Pancreas (tissue), 10 donors: ENCODE measurements around the gene MAP4K1. TPM values are rescaled to one million over a fixed set of nuclear protein-coding genes. Genes with fewer than 3 reads are reported as not detected.
A peak's percentile ranks its signal among the peaks of the same experiment; 100 is the strongest.

ENCODE experiments used
- ATAC-seq, 4 donors: fragments of 200-7000 bp; cut with Tn5 transposase; one replicate each; pipeline versions ENCODE4 v1.8.0 to v1.9.1; 2020; ENCODE audit warnings: mild to moderate bottlenecking in 4 of 4, moderate library complexity in 4 of 4
- DNase-seq, 6 donors: peaks; one replicate each; pipeline ENCODE4 v3.0.0-alpha.2; 2020
- FAIRE-seq: peaks from 2 replicates; lab custom pipeline; 2012; peaks lifted over from hg19 to GRCh38; lab: Jason Lieb, UNC
- H3K27ac ChIP-seq, 4 donors: fragments of 200-600 bp; sonication (generic); 1 replicate in 3 of 4; 2 replicates in 1 of 4; pipeline versions ENCODE4 v1.5.0 to v1.8.0; 2020
- H3K27me3 ChIP-seq, 4 donors: fragments of 200-600 bp; one replicate each; pipeline ENCODE4 v1.8.0; 2021
- H3K36me3 ChIP-seq, 3 donors: fragments of 200-600 bp; sonication (generic) in 1 of 3; one replicate each; pipeline versions ENCODE4 v1.5.0 to v1.8.0; 2020 to 2021
- H3K4me1 ChIP-seq, 3 donors: fragments of 200-600 bp; one replicate each; pipeline ENCODE4 v1.8.0; 2021
- H3K4me3 ChIP-seq, 4 donors: fragments of 200-600 bp; sonication (generic) in 2 of 4; one replicate each; pipeline versions ENCODE4 v1.5.0 to v1.8.0; 2020 to 2021
- H3K9me3 ChIP-seq, 4 donors: fragments of 200-600 bp; one replicate each; pipeline ENCODE4 v1.8.0; 2021
- CTCF ChIP-seq, 4 donors: fragments of 200-600 bp; sonication (generic) in 3 of 4; IDR thresholded peaks; one replicate each; pipeline versions ENCODE4 v1.5.0 to v1.8.0; 2021; ENCODE audit warnings: antibody characterized with exemption in 4 of 4
- WGBS, 2 donors: extraction: QIAGEN DNeasy Blood & Tissue Kit; methylation state at CpG; one replicate each; pipeline ENCODE4 v1.1.7; 2013; 5-methylcytosine and 5-hydroxymethylcytosine counted together
- intact Hi-C, 3 donors: fragments of 100-400 bp; cut with DNase I; formaldehyde crosslinking; loops; one replicate each; pipeline versions ENCODE4 v1.11.1 to v1.14.2; 2022
- polyA plus RNA-seq, 2 donors: library from polyadenylated mRNA; stranded (reverse); fragments of 200-250 nt; gene quantifications; one replicate each; pipeline ENCODE4 v1.2.3, GENCODE V29; 2013
- total RNA-seq, 6 donors: library from RNA; stranded (reverse); fragmentation: NEBNext Ultra II Directional in 4 of 6; extraction: Animal tissue kit (Norgen Biotek cat#: 25700) in 4 of 6; gene quantifications; one replicate each; pipeline versions ENCODE4 v1.2.1 to v1.2.4, GENCODE V29; 2021 to 2023
- donor health status: healthy with polysubstance abuse.
- donor health status: DM: no; HTN: no; CAD: no; lungs with moderate emphysema.
- donor health status: DM: no; HTN: no; CAD: no.
- donor health status: control.
- donor health status: control.
- donor health status: Bipolar disorder and iron deficiency.
- donor health status: DM: yes; HTN: yes; CAD: no.
- donor health status: DM: no; HTN: no; CAD: no.
- donor health status: DM: no; HTN: no; CAD: no.
- donor health status: DM: yes; HTN: yes; CAD: no.

MAP4K1 gene
- total and polyA plus RNA-seq, 8 donors = 0.79 to 43.4 (median 2.7) TPM

GRCh38 chr19:38642176-38642575 is 24.4 kb upstream of the MAP4K1 start:
- H3K27ac ChIP-seq = no peak overlapping the region
- H3K9me3 ChIP-seq = no peaks in the 10 kb centered on the region
- no peak for FAIRE-seq
- WGBS, 2 donors = 85 to 87% methylated on average over 9 of the region's 9 CpGs
- no peaks in the 10 kb centered on the region for H3K27me3 ChIP-seq
- no peak for TF ChIP-seq CTCF (IDR thresholded peaks at IDR 0.05)
- no peak for ATAC-seq
- intact Hi-C loops = no loop called here
- H3K36me3 ChIP-seq = no peaks in the 10 kb centered on the region
- no peaks in the 10 kb centered on the region for H3K4me1 ChIP-seq
- peak in 1 of 6 donors; percentile 35 for DNase-seq
- no peak overlapping the region for H3K4me3 ChIP-seq

- 85 to 86% methylated on average over 4 of the region's 4 CpGs for WGBS, 2 donors
- Histone ChIP-seq H3K4me3 (no peak overlapping the region), H3K27ac (no peak overlapping the region), H3K4me1 (no peaks in the 10 kb centered on the region), H3K9me3 (no peaks in the 10 kb centered on the region), H3K27me3 (no peaks in the 10 kb centered on the region), H3K36me3 (peaks cover 0 to 3% (median 0%) of the 10 kb centered on the region in 3 donors)
- no peak for DNase-seq
- intact Hi-C loops = no loop called here
- FAIRE-seq = no peak
- no peak for ATAC-seq
- TF ChIP-seq CTCF (IDR thresholded peaks at IDR 0.05) = no peak
Observed at GRCh38 chr19:38640368-38640767, 22.6 kb upstream of the MAP4K1 start.

- intact Hi-C loops = loop anchor here in 1 of 3 donors (10.0 kb wide), 1 partner anchor 115 kb away; no protein-coding TSS in a partner anchor
- Histone ChIP-seq H3K4me1 (no peaks in the 10 kb centered on the region), H3K27me3 (no peaks in the 10 kb centered on the region), H3K27ac (no peak overlapping the region), H3K36me3 (peaks cover 0 to 5% (median 0%) of the 10 kb centered on the region in 3 donors), H3K9me3 (no peaks in the 10 kb centered on the region), H3K4me3 (no peak overlapping the region)
- FAIRE-seq (no peak), ATAC-seq (no peak), DNase-seq (peak in 1 of 6 donors; percentile 30)
- no peak for TF ChIP-seq CTCF (IDR thresholded peaks at IDR 0.05)
- WGBS, 2 donors = 84 to 93% methylated on average over 2 of the region's 2 CpGs
Observed at GRCh38 chr19:38639679-38640078, 21.9 kb upstream of the MAP4K1 start.

GRCh38 chr19:38638461-38638860 is 20.7 kb upstream of the MAP4K1 start:
- ATAC-seq = no peak
- intact Hi-C loops = loop anchor here in 1 of 3 donors (10.0 kb wide), 1 partner anchor 114 kb away; no protein-coding TSS in a partner anchor
- no peaks in the 10 kb centered on the region for H3K27me3 ChIP-seq
- no peak overlapping the region for H3K4me3 ChIP-seq
- H3K4me1 ChIP-seq = no peaks in the 10 kb centered on the region
- no peak for FAIRE-seq
- H3K27ac ChIP-seq = no peak overlapping the region
- no peak for TF ChIP-seq CTCF (IDR thresholded peaks at IDR 0.05)
- DNase-seq = peak in 1 of 6 donors; percentile 8
- 97% methylated on average over 3 of the region's 3 CpGs for WGBS, 2 donors
- peaks cover 0 to 5% (median 0%) of the 10 kb centered on the region in 3 donors for H3K36me3 ChIP-seq
- H3K9me3 ChIP-seq = no peaks in the 10 kb centered on the region
